Bronchial epithelial cell (primary cell): ENCODE results near the gene RIMBP2. TPM values are rescaled to one million over a fixed set of nuclear protein-coding genes. Genes with fewer than 3 reads are reported as not detected.

Experiments used
- DNase-seq: peaks from one replicate; pipeline ENCODE4 v3.0.0-alpha.2; 2010; ENCODE audit warnings: low read depth
- FAIRE-seq: peaks from 2 replicates; lab custom pipeline; 2011; peaks lifted over from hg19 to GRCh38; lab: Jason Lieb, UNC
- H3K27me3 ChIP-seq: 2 replicates; pipeline ENCODE4 v1.5.1; 2011; ENCODE audit warnings: low read length; ENCODE audit not compliant: control insufficient read depth, insufficient read depth
- H3K36me3 ChIP-seq: 2 replicates; pipeline ENCODE4 v1.5.1; 2011; ENCODE audit warnings: low read length; ENCODE audit not compliant: control insufficient read depth, insufficient read depth
- H3K4me3 ChIP-seq: 2 replicates; pipeline ENCODE4 v1.5.1; 2011; ENCODE audit warnings: mild to moderate bottlenecking, low read depth, low read length, control low read depth
- total RNA-seq: library from RNA; depleted of rRNA; stranded (reverse); fragments of >200 nt; gene quantifications from 2 replicates; pipeline ENCODE4 v1.2.1, GENCODE V29; 2014
- TF ChIP-seq, protein P1 (sequence below): IDR thresholded peaks from 2 replicates; pipeline ENCODE4 v1.5.1; 2011; ENCODE audit warnings: mild to moderate bottlenecking, moderate library complexity, low read length, control low read depth, inconsistent platforms; ENCODE audit not compliant: insufficient read depth, severe bottlenecking

The RIMBP2 gene
- total RNA-seq, 1 donor from 2014 or later, result not detected

DNA sequence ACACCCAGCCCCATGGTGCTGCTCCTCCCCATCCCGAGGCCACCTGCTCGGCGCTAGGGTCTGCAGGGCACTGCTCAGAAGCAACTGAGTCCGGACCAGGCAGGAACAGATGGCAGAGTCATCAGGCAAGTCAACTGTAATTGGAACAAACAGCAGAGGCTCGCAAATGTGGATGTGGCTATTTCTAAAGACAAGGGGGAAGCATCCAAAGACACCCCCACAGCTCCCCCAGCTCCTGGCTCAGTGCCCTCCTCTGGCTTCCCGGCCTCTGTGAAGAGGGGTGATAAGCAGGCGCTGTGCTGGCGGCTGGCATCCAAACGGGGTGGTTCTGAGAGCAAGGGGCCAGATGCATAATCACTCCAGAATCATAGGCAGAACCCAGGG, 252.8 kb downstream of the RIMBP2 start:
- DNase-seq, result no peak
- Histone ChIP-seq H3K36me3 (no peaks in the 10 kb centered on the region), H3K4me3 (no peak overlapping the region), H3K27me3 (no peaks in the 10 kb centered on the region)
- TF ChIP-seq, protein P1, sequence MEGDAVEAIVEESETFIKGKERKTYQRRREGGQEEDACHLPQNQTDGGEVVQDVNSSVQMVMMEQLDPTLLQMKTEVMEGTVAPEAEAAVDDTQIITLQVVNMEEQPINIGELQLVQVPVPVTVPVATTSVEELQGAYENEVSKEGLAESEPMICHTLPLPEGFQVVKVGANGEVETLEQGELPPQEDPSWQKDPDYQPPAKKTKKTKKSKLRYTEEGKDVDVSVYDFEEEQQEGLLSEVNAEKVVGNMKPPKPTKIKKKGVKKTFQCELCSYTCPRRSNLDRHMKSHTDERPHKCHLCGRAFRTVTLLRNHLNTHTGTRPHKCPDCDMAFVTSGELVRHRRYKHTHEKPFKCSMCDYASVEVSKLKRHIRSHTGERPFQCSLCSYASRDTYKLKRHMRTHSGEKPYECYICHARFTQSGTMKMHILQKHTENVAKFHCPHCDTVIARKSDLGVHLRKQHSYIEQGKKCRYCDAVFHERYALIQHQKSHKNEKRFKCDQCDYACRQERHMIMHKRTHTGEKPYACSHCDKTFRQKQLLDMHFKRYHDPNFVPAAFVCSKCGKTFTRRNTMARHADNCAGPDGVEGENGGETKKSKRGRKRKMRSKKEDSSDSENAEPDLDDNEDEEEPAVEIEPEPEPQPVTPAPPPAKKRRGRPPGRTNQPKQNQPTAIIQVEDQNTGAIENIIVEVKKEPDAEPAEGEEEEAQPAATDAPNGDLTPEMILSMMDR, result no peak
- no peak for FAIRE-seq

DNA sequence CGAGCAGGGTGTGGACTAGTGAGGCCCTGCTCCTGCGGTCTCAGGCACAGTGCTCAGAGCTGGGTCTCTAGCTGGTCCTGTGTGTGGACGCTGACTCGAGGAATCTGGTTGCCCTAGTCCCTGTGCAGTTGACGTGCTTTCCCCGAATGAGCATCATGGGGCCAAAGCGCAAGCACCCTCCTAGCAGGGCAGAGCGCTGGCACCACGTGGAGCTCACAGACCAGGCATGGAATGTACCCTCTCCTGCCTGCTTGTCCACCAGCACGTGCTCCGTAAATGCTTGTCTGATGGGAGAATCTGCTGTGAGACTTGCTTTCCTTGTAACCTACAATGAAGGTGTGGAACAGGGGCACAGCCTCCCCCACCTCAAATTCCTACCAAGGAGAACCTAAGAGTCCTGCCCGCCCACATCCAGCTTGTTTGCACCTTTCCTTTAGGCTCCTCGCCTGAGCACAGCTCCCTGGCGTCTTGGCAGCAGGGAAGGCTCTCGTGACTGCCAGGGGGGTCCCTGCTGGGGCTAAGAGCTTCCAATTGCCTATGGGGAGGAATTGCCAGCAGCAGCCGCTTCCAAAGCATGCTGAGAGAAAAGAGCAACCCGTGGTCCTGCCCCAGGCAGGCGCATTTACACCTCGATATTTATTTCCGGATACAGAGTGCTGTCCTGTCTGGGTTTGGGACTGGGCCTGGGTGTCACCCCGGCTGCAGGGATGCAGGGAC, 253.4 kb downstream of the RIMBP2 start:
- Histone ChIP-seq H3K4me3 (no peak overlapping the region), H3K36me3 (no peaks in the 10 kb centered on the region), H3K27me3 (no peaks in the 10 kb centered on the region)
- FAIRE-seq, result no peak
- DNase-seq, result no peak
- TF ChIP-seq, protein P1, result no peak

DNA sequence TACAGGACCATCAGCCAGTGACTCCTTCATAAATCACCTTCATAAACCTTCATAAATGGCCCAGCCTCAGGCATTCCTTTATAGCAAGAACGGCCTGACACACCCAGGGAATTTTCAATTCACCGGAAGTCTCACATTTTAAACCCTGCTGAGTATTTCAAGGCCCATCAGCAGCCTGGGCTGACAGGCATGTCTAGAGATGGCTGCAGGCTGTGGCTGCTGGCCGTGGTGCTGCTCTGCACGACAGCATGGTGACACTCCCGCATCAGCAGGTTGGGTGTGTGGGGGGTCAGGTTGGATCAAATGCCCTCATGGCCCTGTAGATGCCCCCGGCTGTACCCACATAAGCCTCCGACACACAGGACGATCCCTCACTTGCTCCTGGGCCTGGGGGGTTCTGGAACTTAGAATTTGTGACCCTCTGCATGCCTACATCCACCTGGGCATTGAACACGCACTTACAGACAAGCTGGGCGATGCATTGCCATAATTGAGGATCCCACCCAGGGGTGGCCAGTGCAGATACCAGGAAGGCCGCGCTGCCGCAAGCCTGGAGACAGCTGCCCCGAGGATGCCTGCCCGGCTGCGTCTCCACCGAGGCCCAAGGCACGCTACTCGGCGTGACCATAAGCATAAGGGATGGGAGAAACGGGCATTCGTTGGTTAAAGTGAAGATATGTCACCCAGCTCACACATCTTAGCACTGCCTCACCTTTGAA, 254.1 kb downstream of the RIMBP2 start:
- Histone ChIP-seq H3K4me3 (no peak overlapping the region), H3K27me3 (no peaks in the 10 kb centered on the region), H3K36me3 (no peaks in the 10 kb centered on the region)
- TF ChIP-seq, protein P1, result no peak
- FAIRE-seq, result peak; percentile 86
- no peak for DNase-seq

DNA sequence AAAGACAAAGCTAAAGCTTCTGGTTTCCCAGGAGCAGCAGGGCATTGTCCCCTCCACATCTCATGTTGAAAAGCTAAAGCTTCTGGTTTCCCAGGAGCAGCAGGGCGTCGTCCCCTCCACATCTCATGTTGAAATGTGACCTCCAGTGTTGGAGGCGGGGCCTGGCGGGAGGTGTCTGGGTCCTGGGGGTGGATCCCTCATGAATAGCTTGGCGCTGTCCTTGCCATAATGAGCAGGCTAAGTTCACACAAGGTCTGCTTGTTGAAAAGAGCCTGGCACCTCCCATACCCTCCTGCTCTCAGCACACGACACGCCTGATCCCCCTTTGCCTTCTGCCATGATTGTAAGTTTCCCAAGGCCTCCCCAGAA, 254.7 kb downstream of the RIMBP2 start:
- no peaks in the 10 kb centered on the region for H3K36me3 ChIP-seq
- DNase-seq (no peak), FAIRE-seq (no peak)
- TF ChIP-seq, protein P1, result no peak
- H3K4me3 ChIP-seq, result no peak overlapping the region
- no peaks in the 10 kb centered on the region for H3K27me3 ChIP-seq

DNA sequence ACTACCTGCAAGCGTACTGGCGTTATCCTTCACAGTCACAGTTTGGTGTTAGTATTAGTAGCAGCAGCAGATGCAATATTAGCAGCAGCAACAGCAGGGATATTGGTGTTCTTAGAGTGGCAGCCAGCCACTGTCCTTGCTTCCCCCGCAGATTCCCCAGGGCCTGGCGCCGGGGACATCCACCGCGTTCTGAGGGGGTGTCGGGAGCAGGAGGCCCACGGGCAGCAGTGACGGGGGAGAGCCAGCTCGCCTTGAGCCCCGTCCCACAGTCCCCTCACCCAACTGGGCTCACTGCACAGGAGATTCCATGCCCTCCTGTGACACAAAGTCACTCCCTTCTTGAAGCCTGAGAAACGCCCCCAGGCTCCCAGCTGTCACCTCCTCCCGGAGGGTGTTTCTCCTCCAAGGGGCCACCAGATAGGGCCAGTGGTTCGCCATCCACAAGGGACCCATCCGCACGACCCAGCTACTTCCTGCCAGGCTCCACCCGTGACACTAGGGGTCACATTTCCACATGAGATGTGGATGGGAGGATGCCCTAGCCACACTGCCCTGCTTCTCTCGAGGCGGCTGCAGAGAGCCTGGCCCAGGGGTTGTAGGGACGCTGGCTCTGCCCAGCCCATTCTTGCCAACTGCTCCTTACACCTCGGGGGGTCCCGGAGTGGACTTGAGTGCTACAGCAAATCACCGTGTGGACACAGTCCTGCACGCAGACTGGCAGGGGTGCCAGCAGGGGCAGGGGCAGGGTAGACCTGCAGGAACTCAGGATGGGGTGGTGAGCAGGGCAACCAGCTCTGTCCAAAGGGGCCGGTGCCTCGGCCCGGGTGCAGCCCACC, 255.3 kb downstream of the RIMBP2 start:
- no peak overlapping the region for H3K4me3 ChIP-seq
- TF ChIP-seq, protein P1, result no peak
- DNase-seq, result no peak
- FAIRE-seq, result no peak
- H3K36me3 ChIP-seq, result no peaks in the 10 kb centered on the region
- H3K27me3 ChIP-seq, result no peaks in the 10 kb centered on the region
